PFSK-1 (cell line): ENCODE data around the gene ADRM1.
A peak's percentile ranks its signal among the peaks of the same experiment; 100 is the strongest.

Source experiments
- FOXP2 ChIP-seq: optimal IDR thresholded peaks from 2 replicates; pipeline ENCODE3; 2011; ENCODE audit warnings: borderline replicate concordance, control low read depth, inconsistent platforms; ENCODE audit not compliant: insufficient read depth; ENCODE audit errors: extremely low read length, extremely low read depth
- POLR2AphosphoS5 ChIP-seq: IDR thresholded peaks from 2 replicates; pipeline ENCODE4 v1.6.1; 2012; ENCODE audit warnings: low read depth, mild to moderate bottlenecking, control low read depth, low read length, moderate library complexity
- SIN3A ChIP-seq: IDR thresholded peaks from 2 replicates; pipeline ENCODE4 v1.6.1; 2012; ENCODE audit warnings: mild to moderate bottlenecking, low read length, moderate library complexity, borderline replicate concordance; ENCODE audit not compliant: insufficient read depth
- TAF1 ChIP-seq: IDR thresholded peaks from 2 replicates; pipeline ENCODE4 v1.6.1; 2012; ENCODE audit warnings: low read length, control low read depth, borderline replicate concordance; ENCODE audit not compliant: insufficient read depth
- TF ChIP-seq, protein P1 (sequence below), 2 experiments: IDR thresholded peaks; 2 replicates each; pipeline versions ENCODE4 v1.6.1 to v1.8.0; 2011 to 2012; ENCODE audit warnings: low read depth in 2 of 2, low read length in 2 of 2, control low read depth in 1 of 2, inconsistent platforms in 1 of 2, mild to moderate bottlenecking in 1 of 2, moderate library complexity in 1 of 2; ENCODE audit not compliant: insufficient read depth in 1 of 2

ADRM1 gene

DNA sequence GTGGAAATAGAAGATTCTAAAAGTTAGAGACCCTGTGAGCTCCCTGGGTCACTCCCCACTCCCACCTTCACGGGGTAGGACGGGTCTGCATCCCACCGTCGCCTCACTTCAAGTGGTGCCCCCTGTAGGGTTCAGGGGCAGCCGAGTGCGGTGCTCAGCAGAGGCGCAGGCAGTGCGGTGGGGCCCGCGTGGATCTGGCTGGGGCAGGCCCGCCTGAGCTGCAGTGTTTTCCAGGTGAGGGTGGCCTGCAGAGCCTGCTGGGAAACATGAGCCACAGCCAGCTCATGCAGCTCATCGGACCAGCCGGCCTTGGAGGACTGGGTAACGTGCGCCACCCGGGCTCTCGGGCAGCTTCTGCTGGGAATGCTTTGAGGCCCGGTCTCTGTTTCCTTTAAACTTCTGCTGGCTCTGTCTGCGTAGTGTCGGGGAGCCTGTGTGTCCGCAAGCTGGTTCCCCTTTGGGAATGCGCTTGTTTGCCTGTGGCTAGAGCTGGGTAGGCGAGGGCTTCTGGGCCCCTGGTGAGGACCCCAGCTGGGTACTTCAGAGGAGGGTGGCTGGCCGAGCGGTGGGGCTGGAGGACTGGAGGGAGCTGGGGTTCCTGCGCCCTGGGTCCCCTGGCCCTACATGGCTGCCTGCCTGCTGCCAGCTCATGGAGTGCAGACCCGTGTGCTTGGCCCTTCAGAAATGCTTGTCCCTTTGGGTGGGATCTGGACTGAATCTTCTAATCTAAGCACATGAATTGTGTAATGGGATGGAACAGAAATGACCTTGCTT lies 3.8 kb downstream of the ADRM1 start:
- TF ChIP-seq TAF1 (no peak), SIN3A (no peak), FOXP2 (no peak), POLR2AphosphoS5 (no peak; the same call in 1 of the 2 replicates)
- TF ChIP-seq, protein P1, sequence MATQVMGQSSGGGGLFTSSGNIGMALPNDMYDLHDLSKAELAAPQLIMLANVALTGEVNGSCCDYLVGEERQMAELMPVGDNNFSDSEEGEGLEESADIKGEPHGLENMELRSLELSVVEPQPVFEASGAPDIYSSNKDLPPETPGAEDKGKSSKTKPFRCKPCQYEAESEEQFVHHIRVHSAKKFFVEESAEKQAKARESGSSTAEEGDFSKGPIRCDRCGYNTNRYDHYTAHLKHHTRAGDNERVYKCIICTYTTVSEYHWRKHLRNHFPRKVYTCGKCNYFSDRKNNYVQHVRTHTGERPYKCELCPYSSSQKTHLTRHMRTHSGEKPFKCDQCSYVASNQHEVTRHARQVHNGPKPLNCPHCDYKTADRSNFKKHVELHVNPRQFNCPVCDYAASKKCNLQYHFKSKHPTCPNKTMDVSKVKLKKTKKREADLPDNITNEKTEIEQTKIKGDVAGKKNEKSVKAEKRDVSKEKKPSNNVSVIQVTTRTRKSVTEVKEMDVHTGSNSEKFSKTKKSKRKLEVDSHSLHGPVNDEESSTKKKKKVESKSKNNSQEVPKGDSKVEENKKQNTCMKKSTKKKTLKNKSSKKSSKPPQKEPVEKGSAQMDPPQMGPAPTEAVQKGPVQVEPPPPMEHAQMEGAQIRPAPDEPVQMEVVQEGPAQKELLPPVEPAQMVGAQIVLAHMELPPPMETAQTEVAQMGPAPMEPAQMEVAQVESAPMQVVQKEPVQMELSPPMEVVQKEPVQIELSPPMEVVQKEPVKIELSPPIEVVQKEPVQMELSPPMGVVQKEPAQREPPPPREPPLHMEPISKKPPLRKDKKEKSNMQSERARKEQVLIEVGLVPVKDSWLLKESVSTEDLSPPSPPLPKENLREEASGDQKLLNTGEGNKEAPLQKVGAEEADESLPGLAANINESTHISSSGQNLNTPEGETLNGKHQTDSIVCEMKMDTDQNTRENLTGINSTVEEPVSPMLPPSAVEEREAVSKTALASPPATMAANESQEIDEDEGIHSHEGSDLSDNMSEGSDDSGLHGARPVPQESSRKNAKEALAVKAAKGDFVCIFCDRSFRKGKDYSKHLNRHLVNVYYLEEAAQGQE (IDR thresholded peaks at IDR 0.05; ENCODE audit: insufficient read depth in 1 of 2, low read depth in 2 of 2, low read length in 2 of 2): no peak

DNA sequence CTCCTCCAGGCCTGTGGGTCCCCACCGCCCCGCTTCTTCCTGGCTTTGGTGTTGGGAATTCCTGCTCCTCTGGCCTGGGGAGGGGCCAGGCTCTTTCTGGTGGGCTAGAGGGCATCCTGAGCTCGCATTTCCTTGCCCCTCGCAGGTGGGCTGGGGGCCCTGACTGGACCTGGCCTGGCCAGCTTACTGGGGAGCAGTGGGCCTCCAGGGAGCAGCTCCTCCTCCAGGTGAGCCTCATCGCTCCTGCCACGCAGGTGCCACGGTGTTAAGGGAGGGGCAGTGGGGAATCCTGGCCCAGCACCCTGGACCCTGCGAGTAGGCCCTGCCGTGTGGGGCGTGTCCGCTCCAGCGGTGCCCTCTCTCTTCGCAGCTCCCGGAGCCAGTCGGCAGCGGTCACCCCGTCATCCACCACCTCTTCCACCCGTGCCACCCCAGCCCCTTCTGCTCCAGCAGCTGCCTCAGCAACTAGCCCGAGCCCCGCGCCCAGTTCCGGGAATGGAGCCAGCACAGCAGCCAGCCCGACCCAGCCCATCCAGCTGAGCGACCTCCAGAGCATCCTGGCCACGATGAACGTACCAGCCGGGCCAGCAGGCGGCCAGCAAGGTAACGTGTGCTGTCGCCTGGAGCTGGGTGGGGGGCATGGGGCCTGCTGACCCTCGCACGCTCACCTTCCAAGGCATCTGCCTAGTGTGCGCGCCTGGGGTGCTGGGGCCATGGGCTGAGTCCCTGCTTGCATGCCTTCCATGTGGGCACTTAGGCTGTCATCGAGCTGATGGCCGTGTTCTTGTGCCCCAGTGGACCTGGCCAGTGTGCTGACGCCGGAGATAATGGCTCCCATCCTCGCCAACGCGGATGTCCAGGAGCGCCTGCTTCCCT lies 4.7 kb downstream of the ADRM1 start:
- TF ChIP-seq TAF1 (no peak), FOXP2 (no peak), SIN3A (no peak), POLR2AphosphoS5 (no peak)
- TF ChIP-seq, protein P1 (IDR thresholded peaks at IDR 0.05; ENCODE audit: insufficient read depth in 1 of 2, low read depth in 2 of 2, low read length in 2 of 2): no peak

DNA sequence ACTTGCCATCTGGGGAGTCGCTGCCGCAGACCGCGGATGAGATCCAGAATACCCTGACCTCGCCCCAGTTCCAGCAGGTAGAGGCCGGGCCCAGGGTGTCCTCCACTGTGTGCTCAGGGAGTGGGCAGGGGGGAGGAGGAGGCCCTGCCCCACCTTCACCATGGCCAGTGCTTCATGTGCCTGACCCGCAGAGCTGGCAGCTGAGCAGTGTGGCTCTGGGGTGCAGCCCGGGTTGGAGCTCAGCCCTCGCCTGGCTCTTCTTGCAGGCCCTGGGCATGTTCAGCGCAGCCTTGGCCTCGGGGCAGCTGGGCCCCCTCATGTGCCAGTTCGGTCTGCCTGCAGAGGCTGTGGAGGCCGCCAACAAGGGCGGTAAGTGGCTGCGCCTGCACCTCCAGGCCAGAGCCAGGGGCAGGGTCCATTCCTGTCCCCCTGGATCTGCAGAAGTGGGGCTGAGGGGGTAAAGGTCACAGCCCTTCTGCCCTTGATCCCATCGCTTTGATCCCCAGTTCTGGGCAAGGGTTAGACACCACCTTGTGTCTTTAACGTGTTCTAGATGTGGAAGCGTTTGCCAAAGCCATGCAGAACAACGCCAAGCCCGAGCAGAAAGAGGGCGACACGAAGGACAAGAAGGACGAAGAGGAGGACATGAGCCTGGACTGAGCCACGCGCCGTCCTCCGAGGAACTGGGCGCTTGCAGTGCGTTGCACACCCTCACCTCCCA lies 5.5 kb downstream of the ADRM1 start:
- no peak for TF ChIP-seq POLR2AphosphoS5
- TF ChIP-seq TAF1: no peak
- no peak for TF ChIP-seq SIN3A

DNA sequence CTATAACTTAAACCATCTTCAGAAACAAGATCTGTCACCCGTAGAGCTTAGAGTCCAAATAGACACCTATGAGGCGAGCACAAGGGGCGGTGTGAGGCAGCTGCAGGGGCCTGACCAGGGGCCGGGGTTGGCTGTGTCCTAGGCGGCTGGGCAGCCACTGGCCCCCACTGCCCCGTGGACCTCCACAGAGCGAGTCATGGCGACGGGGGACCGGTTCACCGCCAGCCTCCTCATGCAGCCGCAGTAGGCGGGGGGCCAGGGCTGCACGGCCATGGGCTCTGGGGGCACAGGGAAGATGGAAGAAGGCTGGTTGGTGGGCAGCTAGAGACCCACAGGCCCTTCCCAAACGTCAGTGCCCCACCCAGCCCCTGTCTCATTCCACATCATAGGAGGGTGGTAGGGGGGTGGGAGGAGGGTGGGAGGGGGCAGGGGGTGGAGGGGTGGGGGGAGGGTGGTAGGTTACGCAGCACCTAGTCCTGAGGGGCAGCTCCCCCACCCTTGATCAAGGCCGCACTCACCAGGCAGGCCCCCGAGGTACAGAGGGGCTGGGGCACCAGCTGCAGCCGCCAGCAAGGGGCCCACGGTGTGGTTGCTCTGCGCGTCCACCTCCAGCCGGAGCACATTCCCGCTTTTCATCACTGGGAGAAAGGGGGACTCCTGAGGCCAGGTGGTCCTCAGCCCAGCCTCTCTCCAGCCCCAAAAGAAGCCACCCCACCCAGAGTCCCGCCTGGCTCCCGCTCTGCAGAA lies 6.6 kb downstream of the ADRM1 start:
- no peak for TF ChIP-seq FOXP2
- TF ChIP-seq SIN3A: no peak
- TF ChIP-seq, protein P1 (IDR thresholded peaks at IDR 0.05; ENCODE audit: insufficient read depth in 1 of 2, low read depth in 2 of 2, low read length in 2 of 2): no peak
- TF ChIP-seq TAF1: no peak
- peak; percentile 22; the same call in 1 of the 2 replicates for TF ChIP-seq POLR2AphosphoS5
